HG02798 (cell line): ENCODE measurements around the gene C1QL3.

ENCODE experiments used
- ATAC-seq: cut with Tn5 transposase; IDR thresholded peaks from one replicate; pipeline ENCODE4 v1.9.1; 2021; ENCODE audit warnings: mild to moderate bottlenecking; ENCODE audit not compliant: unreplicated experiment, poor library complexity

C1QL3 gene

DNA sequence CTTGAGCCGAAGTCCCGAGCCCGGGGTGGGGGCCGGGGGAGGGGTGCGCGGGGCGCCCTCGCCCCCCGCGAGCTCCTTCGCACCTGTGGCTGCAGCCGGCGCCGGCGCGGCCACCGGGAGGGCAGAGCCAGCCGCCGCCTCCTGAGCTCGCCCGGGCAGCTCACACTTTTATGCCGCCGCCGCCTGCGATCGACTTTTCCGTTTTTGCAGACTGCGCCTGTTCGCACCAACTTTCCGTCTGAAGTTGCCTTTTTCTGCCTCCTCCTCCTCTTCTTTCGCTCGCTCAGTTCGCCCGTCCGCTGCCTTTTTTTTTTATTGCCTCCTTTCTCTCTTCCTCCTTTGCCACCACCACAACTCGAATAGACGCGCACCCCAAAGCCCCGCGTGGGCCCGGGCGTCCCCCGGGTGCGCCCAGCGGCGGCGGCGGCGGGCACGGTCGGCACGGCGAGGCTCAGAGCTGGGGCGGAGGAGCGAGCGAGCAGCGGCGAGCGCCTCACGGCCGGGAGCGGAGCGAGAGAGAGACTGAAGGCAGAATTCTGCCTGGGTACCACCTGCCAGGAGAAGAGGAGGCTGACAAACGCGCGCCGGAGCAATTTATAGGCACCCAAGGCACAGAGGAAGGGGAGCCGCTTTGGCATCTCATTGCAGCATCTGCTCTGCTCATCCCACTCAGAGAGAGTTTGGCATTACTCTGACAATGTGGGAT lies at the start of gene C1QL3:
TSS of gene C1QL3 (minus strand) at position 569 of the 706 bp plus-strand sequence. CDS start 814 bp downstream, outside the sequence.
- ATAC-seq, result peak; percentile 28

DNA sequence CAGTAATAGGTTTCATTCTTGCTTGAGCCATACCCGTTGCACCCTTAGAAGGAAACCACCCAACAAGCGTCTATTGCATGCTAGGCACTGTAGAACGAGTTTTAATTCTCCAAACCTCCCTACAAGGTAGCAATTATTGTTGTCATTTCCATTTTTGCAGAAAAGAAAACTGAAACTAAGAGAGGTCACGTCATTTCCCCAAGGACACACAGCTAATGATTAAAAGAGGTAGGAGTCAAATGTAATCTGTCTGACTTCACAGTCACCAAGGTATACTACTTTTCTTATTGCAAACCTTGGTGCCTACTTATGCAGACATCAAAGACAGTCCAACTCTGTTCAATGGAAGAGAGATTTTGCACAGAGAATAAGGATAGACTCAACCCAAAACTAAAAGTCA lies 49.1 kb upstream of the C1QL3 start:
- peak; percentile 90 for ATAC-seq

DNA sequence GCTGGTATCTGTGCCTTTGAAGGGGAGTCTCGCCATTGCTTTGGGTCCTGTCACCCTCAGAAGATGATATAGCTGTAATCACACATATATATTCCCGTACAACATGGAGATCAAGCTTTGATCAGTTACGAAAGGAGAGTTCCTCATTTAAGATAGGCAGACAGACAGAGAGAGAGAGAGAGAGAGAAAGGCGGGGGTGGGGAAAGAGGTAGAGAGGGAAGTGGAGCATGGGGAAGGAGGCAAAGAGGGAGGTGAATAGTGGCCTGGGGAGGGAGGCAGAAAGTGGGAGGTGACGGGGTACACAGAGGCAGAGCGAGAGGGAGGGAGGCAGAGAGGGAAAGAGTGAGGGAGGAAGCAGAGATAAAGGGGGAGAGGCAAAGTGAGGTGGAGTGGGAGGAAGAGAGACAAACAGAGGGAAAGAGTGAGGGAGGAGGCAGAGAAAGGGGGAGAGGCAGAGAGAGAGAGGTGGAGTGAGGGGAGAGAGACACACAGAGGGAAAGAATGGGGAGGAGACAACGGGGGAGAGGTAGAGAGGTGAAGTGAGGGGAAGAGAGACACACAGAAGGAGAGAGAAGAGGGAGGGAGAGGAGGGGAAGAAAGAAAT lies 44.6 kb upstream of the C1QL3 start:
- ATAC-seq, result peak; percentile 5

DNA sequence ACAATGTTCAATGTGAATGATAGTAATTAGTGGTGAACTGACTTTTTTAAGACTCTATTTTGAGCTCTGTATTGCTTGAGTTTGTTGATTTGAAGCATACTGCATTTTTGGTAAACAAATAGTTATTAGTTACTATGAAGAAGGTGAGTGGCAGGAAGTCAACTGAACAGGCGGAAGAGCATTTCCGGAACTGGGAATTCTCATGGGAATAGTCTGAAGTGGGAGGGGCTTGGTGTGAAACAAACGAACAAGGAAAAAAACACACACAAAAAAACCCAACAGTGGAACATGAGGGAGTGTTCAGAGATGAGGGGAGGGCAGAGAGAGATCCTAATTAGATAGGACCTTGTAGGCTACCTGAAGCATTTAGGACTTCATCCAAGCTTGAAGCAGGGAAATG lies 43.9 kb upstream of the C1QL3 start:
- ATAC-seq, result no peak

DNA sequence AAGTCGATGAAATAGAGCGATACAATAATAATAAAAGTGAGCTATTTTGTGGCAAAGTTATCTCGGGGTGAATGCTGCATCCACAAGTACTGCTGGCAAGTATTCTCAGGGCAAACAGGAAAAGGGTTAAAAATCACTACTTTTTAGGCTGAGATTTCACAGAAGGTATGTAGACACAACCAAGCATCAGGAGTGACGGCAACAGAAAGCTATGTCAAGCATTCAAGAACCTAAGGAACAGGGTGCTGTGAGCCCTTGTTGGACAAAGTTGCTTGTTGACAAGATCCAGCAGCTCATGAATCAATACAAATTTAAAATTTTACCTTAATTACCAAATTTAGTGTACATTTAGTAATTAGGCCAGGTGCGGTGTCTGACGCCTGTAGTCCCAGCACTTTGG lies 41.2 kb upstream of the C1QL3 start:
- no peak for ATAC-seq

DNA sequence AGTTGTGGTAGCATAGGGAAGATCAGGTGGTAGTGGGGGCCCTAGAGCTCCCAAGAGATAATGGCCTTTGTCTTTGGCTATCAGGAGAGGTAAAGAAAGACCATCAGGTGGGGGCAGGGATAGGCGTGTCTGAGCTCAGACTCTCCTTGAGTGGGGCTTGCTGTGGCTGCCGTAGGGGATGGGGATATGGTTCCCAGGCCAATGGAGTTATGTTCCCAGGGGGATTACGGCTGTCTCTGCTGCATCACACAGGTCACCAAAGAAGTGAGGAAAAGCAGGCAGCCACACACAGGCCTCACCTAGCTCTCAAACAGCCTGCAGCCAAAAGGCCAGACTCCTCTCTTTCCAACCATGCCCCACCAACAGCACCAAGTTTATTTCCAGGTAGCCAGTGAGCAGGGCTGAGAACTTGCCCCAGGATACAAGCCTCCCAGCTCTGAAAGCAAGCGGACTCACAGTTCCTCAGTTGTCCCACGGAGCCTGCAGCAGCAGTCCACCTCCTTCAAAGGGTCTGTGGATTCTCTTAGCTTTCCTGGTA lies 37.6 kb upstream of the C1QL3 start:
- ATAC-seq, result no peak

DNA sequence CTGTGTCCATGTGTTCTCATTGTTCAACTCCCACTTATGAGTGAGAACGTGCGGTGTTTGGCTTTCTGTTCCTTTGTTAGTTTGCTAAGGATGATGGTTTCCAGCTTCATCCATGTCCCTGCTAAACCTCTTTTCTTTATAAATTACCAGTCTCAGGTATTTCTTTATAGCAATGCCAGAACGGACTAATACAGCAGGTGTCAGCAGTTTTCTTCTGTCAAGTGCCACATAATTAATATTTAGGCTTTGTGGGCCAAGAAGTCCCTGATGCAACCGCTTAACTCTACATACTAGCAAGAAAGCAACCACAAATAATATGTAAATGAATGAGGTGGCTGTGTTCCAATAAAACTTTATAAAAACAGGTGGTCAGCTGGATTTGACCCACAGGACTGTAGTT lies 26.3 kb upstream of the C1QL3 start:
- no peak for ATAC-seq

DNA sequence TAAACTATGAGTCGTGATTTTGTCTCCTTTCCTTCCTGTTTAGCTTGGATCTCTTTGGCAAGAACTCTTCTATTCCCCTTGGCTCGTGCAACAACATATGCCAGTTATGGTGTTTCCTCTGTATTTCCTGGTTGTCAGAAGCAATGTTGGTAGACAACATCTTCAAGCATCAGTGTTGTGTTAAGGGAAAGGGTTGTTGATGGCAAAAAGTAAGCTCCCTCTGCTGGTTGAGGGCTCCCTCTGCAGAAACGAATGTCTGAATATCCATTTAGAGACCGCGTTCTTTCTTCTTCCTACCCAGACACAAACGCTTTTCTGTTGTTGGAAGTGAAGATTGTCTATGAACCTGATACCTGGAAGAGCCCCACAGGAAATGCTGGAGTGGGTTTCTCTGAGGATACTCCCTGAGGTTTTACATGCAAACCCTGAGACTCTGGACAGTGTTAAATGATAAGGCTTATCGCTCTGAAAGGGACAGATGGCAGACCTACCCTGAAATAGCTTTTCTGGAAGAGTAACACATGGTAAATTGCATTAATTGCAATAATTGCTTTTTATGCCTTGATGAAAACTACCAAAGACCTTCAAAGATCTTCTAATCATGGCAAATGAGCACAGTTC lies 23.5 kb upstream of the C1QL3 start:
- peak; percentile 75 for ATAC-seq

DNA sequence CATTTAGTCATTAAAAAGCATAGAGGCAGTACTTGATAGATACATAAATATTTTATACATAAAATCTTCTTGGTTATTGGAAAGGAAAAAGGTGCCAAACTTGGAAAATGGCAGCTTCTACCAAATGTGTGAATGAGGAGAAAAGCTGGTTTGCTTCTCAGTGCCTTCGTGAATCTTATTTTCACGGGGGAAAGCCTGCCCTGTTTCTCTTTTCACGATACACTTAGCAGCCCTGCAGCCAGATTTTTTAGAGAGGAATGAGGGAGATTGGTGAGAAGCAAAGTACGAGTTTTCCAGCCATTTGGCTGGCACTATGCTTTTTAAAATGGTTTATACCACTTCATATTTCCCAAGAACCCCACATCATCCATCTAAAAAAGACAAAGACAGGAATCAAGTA lies 22.9 kb upstream of the C1QL3 start:
- ATAC-seq, result no peak

DNA sequence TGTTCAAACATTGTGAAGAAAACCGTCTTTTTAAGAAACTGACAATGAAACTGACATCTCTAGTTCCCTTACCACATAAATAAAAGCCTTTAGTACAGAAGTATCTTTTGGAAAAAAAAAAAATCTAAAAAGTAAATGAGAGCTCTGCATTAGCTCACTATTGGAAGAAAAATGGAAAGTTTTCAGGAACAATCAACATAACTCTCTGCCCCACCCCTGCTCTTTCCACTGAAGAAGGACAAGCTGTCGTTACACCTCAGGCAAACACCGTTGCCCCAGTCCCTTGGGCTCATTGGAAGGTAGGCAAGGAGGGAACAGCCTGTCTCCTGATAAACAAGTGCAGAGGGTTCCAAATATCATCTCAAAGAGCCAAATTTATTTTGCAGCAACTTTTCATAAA lies 22.4 kb upstream of the C1QL3 start:
- ATAC-seq, result no peak

DNA sequence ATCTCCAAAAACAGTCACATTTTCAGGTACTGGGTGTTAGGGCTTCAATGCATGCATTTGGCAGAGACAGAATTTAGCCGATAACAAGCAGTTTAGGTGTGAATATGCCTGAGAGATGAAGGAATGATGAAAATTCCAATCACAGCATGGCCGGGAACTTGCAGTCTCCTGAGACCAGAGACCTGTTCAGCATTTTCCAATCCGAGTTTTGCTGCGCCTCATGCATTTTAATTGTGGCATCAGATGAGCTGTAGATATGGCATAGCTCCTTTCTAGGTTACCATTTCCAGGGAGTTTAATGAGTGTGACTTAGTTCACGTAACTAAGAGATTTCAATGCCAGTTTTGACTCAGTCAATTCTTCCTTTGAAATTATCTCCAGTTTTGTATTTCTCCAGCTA lies 14.5 kb upstream of the C1QL3 start:
- no peak for ATAC-seq

DNA sequence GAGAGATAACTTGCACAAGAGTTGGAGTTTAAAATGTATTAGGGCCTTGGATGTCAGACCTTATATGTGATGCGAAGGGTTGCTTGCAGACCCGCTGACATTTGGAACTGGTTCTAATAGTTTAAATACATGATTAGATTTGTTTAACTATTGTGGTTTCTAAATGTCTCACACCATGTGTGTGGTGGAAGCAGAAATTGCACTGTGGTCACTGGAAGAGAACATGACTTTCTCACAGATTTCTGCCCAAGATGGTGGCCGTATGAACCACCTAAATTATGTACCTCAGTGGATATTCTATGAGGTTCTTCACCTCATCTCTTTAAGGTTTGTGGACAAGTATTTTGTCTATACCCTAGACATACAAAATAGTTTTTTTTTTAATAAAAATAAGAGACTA lies 8.2 kb upstream of the C1QL3 start:
- ATAC-seq, result no peak

DNA sequence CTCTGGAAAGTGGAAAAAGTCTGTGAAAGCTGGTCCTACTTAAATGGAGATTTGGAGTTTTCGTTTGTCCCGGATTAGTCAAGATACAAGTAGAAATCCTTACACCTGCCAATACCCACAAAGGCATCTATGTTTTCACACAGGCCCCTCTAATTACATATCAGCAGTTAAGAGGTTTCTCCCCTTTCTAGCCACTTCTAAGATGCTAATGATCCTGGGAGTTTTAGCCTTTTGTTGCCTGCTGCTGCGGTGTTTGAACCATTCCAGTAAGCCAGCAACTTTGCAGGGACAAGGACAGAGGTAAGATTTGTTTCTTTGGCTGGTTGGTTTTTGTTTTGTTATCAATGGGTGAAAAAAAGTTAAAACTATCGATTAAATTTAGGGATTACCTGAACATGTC lies 5.8 kb upstream of the C1QL3 start:
- no peak for ATAC-seq

DNA sequence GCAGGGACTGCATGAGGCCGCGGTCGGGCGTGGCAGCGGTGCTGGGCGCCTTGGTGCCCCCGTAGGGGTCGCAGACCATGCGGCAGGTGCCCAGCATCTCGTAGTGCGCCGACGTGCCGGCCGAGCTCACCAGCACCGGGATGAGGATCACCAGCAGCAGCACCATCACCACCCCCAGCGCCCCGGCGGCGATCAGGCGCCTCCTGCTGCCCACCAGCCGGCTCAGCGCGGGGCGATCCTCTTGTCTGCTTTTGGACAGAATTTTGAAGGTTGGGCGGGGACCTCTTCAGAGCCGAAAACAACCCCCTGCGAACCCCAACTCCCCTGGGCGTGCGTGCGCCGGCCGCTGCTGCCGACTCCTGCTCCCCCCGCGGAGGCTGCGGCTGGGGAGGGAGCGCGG lies 779 bp downstream of the C1QL3 start:
- ATAC-seq, result peak; percentile 50

DNA sequence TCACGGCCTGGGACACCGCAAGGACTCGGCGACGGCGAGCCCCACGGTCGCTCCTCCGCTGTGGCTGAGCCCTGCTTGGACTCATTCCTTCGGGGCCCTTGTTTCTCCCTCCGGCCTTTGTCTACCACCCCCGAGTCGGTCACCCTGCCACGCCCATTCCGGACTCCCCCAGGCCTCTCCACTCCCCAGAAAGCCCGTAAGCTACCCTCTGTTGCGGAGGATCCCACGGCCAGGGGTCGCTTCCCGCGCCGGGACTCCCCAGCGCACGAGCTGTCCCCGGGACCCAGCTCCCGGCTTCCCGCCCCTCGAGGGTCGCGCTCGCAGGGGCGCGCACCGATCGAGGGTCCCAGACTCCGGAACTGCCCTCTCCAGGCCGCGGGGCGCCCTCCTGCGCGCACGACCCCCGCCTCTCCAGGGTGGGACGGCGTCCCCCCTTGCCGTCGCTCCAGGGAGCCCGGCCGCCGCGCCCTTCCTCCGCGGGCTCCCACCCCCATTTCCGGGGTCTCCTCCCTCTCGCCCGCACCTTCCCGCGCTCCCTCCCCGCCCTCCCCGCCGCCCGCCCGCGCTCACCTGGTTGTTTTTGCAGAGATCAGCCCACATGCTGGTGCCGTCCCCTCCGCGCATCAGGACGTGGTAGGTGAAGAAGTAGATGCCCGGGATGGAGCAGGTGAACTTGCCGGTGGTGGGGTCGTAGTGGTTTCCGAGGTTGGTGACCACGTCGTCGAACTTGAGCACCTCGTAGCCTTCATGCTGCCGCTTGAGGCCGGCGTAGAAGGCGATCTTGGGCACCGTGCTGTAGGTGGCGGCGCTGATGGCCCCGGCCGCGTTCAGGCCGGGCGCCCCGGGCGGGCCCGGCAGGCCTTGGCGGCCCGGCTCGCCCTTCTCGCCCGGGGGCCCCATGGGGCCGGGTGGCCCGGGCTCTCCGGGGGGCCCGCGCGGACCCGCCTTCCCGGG lies 1.5 kb downstream of the C1QL3 start:
- peak; percentile 34 for ATAC-seq

DNA sequence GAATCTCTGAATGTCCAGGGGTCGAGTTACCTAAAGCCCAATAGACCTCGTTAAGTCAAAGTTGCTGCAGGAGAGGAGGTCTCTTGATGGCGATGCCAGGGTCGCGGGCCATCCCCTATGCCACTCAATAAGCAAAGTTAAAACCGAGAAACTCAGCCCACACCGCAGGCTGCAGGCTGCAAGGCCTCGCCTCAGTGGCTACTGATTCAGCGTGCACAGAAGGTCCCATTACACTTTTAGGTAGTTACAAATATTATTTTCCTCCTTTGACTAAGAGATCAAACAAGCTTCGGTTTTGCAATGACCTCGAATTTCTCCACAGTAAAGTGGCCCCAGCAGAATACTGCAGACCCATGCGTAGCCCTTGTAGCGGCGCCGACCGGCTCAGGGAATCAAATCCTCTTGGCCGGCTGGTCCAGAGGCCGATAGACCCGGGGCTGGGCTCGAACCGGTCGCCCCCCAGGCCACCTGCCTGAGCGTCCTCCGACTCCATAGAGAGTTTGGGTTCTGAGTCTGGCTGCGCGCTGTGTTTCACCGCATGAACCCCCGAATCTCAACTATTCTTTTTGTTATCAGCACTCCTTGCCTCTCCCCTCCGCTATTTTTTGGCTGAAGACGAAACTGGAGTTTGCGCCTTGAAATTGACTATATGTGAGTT lies 2.3 kb downstream of the C1QL3 start:
- ATAC-seq, result peak; percentile 64

DNA sequence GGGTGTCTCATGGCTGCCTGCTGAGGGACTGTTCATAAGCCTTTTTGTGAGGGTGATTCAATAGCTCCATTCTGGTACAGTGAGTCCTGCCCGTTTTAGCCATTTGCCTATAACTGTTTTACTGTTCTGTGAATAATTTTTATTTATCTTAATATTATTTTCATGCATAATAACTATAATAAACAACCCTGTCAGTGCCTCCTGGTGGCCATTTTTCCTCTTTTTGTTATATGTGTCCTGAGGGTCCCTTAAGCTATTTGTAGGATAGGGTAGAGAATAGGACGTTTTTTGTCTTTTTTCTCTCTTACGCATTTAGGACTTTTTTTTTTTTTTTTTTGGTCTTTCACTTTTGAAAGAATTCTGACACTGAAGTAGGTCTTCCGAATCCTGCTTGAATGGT lies 2.9 kb downstream of the C1QL3 start:
- ATAC-seq, result peak; percentile 8

DNA sequence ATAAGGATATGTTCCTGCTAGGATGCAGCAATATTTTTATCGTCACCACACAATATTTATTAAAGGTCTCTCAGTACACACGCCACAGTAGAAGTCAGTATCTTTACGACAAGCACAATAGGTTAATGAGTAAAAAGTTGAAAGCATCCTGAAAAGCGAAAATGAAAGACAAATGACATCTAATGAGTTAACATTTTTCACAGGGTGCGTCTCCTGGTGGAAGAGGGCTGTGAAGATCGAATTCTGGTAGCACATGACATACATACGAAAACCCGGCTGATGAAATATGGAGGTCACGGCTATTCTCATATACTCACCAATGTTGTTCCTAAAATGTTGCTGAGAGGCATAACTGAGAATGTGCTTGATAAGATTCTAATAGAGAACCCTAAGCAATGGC lies 10.8 kb downstream of the C1QL3 start:
- no peak for ATAC-seq

DNA sequence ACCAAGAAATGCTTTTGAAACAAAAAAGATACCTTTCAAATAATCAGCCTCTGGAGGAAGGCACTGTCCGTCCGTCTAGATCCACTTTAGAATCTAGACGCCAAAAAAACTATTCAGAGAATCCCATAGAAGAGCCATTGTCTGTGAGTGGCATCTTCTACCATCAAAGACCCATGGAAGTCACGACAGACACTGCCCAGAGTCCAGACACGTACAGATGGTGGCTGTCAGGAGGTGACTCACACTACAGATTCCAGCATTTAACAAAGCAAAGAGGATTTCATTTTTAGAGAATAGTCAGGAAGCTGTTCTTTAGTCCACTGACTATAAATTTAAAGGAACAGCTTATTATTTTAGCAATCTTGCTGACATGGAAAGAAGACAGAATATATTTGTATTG lies 11.7 kb downstream of the C1QL3 start:
- ATAC-seq, result no peak

DNA sequence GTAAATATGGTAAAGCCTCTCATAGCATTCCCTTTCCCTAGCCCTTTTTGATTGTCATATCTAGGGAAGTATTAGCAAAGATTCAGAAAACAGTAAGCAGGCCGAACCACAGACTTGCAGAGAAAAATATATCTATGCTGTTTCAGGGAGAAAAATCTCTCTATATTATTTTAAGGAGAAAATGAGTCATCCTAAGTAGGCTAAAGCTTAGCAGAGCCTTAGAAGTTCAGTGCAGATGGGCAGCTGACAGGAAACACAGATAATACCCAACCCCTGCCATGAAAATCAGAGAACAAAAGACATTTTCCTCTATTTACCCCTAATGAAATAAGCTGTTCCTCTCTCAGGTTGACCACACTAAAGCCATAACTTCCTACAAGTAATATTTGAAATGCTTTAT lies 16.5 kb downstream of the C1QL3 start:
- no peak for ATAC-seq
